ENCODE results near the gene NOM1.
"Not testable (repeated sequence)": the region's sequence is repeated elsewhere in the genome, so short reads cannot be mapped to it uniquely, and the experiment has no call there.

DNA sequence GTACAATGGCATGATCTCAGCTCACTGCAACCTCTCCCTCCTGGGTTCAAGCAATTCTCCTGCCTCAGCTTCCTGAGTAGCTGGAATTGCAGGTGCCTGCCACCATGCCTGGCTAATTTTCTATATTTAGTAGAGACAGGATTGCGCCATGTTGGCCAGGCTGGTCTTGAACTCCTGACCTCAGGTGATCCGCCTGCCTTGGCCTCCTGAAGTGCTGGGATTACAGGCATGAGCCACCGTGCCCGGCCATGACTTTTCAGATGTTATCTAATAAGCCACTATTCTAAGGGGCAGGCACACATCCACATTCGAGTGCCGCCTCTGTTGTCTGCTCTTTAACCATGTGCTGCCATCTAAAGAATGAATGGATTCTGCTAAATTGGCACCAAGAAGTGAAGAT lies 27.2 kb upstream of the NOM1 start:
- TF ChIP-seq CTCF (IDR thresholded peaks at IDR 0.05; ENCODE audit: low read depth, low read length); POLR2A (IDR thresholded peaks at IDR 0.05; ENCODE audit: extremely low read depth, insufficient read length); MAX (IDR thresholded peaks at IDR 0.05; ENCODE audit: low read depth, low read length); MYC (IDR thresholded peaks at IDR 0.05; ENCODE audit: low read depth, low read length): not testable (repeated sequence)

All from NB4 (cell line).